ENCODE results near the gene GUCA2B.

The GUCA2B gene

DNA sequence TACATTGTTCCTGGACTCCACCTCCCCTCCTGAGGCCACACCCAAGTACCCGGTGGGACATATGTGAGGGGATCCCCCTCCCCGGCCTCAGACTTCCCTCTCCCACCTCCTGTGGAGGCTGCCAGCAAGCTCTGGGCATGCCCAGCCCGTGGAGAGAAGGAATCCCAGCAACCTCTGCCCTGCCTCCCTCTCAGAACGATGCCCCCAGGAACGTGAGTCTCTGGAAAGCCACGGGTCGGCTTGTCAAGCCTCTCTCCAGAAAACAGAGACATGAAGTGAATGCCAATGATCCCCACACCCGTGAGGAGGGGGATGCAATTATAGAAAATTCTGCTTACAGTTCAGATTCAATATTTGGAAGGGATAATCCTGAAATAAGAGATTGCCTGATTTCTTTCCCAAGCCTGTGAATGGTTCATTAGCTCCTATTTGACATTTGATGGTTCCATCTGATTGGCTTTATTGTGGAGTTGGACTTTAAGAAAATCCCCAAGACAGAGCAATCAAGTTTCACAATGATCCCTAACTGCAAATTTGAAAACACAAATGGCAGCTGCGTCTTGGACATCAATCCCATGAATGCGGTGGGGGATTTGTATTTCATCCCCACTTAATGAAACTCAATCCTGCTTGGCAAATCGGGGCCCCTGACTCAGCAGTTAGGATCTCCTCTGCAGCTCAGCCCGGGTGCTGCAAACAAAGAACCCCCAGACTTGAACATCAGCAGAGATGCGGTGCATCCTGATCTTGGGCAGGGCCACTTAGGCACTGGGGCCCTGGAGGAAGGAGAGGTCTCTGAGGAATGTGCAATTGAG is 9.1 kb upstream of the GUCA2B start:
- DNase-seq, result no peak

- no peak for DNase-seq
Observed at GRCh38 chr1:42144711-42145388, 8.4 kb upstream of the GUCA2B start.

- no peak for DNase-seq
Observed at GRCh38 chr1:42145389-42145716, 7.9 kb upstream of the GUCA2B start.

GRCh38 chr1:42145764-42146625 is 7.2 kb upstream of the GUCA2B start:
- no peak for DNase-seq

- peak; percentile 46 for DNase-seq
Observed at GRCh38 chr1:42146626-42147320, 6.4 kb upstream of the GUCA2B start.

DNA sequence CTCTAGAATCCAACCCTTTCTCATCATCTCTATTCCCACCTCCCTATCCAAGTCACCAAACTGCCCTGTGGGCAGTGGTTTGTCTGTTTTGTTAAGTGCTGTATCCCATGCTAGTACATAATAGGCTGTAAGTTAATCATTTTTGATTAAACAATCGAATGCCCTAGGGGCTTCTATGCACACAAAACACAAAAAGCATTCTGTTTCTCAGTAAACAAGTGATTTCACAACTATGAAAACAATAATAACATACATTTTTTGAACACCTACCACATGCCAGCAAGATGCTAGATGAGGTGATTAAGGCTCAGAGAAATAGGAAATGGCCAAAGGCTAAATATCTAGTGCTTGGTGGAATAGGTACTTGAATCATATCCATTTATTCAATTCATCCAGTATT is 5.0 kb upstream of the GUCA2B start:
- no peak for DNase-seq

DNA sequence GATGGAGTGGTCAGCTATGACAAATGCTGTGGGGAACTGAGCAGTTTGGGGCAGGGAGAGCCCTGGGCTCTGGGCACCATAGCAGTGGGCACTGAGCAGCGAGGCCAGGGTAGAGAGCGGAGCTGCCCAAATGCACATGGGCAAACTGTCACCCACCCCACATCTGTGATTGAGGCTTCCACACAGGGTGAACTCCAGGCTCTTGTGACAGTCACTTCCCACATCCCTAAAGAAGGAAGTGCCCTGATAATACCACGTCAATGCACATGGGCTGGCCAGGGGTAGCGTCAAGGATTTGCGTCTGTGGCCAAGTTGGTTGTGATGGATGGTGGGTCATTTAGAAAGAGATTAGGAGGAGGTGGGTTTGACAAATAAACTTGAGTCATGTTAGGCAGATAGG is 2.6 kb upstream of the GUCA2B start:
- DNase-seq, result no peak

DNA sequence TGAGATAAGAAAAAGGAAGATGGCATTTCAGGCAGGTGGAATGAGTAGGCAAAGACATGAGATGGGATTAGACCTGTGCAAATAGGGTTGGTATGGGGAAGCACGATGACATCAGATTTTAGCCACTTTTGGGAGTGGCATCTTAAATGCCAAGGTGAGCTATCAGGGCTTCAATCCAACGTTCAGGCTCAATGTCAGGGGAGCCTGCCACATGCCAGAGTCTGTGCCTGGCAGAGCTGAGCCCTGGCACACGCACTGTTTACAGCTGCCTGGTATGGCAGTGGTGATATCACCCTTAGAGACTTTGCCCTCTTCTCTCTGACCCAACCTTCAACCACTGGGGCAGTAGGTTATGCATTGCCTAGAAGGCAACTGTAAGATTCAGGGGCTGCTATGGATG is 1.1 kb upstream of the GUCA2B start:
- no peak for DNase-seq

- no peak for DNase-seq
Observed at GRCh38 chr1:42153624-42154023, 414 bp downstream of the GUCA2B start.

- no peak for DNase-seq
Observed at GRCh38 chr1:42154685-42155084, 1.5 kb downstream of the GUCA2B start.

GRCh38 chr1:42155362-42155761 is 2.2 kb downstream of the GUCA2B start:
- no peak for DNase-seq

GRCh38 chr1:42157667-42158066 is 4.5 kb downstream of the GUCA2B start:
- no peak for DNase-seq

GRCh38 chr1:42158189-42158588 is 5.0 kb downstream of the GUCA2B start:
- no peak for DNase-seq

DNA sequence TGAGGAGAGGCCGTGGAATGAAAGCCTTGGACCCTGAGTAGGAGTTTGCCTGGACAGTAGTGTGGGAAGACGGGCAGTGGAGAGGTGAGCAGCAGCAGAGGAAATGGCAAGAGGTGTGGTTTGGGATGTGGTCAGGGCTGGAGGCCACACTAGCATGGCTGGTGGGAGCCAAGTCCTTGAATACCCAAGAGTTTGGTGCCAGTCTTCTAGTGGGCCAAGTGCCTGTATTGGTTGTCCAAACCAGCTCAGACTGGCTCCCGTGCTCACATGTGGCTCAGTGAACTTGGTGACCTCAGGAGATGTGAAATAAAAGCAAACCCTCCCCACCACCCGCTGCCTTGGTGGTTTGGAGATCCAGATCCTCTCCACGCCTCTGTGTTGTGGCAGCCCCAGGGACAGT is 9.0 kb downstream of the GUCA2B start:
- no peak for DNase-seq

- DNase-seq, result no peak
Observed at GRCh38 chr1:42163114-42163513, 9.9 kb downstream of the GUCA2B start.

- DNase-seq, result no peak
Observed at GRCh38 chr1:42163536-42164503, 10.6 kb downstream of the GUCA2B start.

DNA sequence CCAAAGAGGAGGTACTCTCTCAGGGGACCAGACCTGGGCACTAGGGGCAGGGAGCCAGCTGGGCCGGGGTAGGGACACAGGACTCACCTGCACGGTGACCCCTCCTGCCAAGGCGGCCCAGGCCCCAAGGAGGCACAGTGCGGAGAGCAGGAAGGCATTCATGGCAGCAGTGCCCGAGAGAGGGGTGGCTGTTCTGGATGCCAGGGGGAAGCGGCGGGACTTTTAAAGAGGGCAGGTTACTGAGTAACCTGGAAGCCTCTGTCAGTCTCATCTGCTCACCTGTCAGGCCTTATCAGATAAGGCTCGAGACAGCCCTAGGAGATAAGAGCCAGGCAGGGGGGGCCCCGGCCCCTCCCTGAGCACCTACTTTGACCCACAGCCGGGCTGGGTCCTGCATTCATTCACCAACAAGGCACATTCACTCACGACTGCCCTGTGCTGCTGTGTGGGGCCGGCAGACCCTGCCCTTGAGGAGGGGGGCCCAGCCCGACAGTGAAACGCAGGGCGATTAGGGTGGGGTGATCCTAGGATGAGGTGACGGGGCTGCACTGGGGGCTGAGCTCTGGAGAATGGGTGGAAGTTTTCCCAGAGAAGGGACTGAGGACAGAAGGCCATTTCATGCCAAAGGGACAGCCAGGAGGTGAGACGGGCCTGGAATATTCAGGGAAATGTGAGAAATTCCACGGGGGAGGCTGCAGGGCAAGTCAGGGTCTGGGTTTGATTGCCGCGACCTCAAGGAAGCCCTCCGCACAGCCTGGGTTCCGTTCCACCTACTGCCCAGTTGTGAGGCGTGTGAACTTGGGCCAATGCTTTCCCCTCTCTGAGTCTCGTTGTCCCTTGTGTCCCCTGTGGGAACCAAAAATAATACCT is 11.6 kb downstream of the GUCA2B start, which contains the start of gene GUCA2A:
Gene GUCA2A, minus strand, starts transcription at position 195 of the 870 bp plus-strand sequence. Its CDS starts 33 bp downstream, at position 162.
- DNase-seq, result no peak

DNA sequence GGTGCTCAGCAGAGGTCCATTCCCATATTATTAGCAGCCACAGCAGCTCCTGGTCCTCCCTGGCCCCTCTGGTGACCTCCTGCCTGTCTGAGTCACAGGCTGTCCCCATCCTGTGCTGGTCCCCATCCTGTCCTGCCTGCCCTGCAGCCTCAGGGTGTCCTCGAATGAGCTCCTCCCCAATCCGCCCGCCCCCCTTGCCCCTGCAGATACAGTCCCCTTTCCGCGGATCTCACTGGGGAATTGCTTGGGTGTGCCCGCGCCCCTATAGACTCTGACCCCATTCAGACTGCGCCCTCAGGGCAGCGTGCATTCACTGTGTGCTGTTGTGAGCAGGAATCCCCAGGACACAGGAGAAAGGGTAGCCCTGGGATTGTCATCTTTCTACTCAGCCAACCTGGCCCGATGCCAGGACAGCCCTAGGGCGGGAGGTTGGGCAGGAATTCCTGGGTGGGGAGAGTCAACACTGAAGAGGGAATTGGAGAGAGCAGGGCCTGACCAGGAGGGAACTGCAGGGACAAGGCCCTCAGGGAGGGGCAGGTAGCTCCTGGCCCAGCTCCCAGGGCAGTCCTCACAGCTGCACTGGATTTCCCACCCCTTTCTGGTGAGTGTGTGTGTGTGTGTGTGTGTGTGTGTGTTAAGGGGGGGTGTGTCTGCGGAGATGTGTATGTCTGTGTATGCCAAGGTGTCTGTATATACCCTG is 12.5 kb downstream of the GUCA2B start:
- DNase-seq, result no peak

DNA sequence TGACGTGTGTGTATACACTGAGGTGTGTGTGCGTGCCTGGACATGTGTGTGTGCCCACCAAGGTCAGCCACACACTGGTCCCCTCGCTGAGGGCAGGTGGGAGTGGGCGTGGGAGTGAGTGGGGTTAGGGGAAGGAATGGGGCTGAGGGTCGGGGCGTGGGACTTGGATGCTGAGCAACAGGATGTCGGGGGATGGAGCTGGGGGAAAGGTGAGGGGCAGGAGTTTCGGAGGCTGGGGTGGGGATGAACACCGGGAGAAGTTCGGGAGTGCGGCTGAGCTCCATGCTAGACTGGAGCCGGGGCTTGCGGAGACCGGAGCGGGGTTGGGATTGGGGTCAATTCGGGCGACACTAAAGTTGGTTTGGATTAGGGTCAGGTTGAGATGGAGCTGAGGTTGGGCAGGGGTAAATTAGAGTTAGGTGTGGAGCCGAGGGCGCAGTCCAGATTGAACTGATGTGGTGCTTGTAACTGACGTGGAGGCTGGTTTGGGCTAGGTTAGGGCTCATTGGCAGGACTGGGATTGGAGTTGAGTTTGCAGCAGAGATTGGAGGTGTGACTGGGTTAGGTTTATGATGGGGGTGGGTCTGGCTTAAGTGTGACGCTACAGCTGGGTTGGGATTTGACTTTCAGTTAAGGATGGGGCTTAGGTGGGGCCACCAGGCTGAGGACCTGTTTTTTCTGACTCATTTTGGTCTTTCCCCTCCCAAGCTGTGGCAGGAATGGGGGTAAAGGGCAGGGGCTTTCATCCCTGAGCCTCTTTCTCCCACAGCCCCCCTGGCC is 14.6 kb downstream of the GUCA2B start:
- no peak for DNase-seq
